Measurements from ENCODE around the gene NCF4. TPM values are rescaled to one million over a fixed set of nuclear protein-coding genes. Genes with fewer than 3 reads are reported as not detected.

NCF4 gene
- total RNA-seq = 0.17 TPM in 1 of 2 replicates, not detected in the other

DNA sequence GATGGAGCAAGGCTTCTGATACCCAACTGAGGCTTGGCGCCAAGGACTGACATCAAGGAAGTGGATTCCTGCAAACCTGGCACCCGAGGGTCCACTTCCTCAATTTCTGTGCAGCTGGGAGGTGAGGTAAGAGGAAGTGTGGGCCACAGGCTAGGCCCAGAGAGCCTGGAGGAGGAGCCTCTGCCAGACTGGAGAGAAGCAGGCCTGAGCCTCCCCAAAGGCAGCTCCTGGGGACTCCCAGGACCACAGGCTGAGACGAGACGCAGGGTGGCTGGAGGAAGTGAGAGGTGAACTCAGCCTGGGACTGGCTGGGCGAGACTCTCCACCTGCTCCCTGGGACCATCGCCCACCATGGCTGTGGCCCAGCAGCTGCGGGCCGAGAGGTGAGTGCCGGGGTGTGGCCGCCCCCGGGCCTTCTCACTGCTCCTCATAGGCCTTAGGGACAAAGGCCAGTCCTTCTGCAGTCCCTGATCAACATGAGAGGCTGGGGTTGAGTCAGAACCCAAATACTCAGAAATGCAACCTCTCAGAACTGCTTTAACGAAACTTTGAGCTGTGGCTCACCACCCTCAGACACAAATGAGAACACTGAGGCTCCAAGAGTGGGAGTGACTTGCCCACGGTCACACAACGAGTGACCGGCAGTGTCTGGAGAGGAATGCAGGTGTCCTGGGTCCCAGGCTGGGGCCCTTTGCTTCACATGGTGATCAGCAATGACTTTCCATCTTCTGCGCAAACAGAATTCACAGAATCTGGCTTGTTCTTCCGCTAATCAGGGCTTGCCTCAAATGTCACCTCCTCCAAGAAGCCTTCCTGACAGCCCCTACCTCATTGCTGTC is at the start of gene NCF4:
TSS of gene NCF4 (plus strand) at position 186 of the 839 bp plus-strand sequence. CDS start at position 352, 166 bp downstream.
- DNase-seq = no peak

DNA sequence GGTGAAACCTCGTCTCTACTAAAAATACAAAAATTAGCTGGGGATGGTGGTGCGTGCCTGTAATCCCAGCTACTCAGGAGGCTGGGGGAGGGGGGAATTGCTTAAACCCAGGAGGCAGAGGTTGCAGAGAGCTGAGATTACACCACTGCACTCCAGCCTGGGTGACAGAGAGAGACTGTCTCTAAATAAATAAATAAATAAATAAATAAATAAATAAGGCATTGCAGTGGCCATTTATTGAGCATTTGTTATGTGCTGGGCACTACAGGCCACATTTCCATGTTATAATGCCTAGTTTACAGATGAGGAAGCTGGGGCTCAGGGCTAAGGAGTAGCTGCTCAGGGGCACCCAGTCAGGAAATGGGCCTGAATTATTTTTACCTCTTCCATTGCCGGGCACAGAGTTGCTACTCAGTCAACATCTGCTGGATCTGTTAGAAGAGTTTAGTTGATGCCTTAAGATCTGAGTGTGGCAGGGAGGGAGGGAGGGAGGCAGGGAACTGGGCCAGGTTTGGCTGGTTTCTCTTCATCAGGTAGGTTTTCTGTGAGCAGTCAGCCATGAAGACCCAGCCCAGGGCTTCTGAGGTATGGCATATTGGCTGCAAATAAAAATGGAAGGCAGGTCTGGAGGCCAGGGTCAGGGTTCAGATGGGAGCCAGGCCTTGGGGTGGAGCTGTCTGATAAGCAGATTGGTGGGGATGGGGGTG is 49.6 kb upstream of the NCF4 start:
- DNase-seq = no peak

DNA sequence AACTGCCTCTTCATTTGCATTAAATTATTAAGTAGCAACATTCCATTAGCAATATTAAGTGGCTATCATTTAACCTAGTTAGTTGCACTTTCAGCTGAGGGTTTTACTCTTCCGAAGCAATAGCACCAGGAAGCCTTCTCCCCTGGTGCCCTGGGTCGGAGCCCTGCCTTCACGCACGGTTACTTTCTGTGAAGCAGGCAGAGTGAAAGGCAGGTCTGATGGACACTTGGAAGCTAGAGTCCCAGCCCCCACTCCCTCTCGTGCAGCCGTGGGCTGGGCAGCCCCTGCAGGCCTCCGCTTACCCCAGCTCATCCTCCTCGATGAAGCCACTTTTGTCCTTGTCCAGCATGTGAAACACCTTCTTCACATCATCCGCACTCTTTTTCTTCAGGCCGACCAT is 46.0 kb upstream of the NCF4 start:
- no peak for DNase-seq

DNA sequence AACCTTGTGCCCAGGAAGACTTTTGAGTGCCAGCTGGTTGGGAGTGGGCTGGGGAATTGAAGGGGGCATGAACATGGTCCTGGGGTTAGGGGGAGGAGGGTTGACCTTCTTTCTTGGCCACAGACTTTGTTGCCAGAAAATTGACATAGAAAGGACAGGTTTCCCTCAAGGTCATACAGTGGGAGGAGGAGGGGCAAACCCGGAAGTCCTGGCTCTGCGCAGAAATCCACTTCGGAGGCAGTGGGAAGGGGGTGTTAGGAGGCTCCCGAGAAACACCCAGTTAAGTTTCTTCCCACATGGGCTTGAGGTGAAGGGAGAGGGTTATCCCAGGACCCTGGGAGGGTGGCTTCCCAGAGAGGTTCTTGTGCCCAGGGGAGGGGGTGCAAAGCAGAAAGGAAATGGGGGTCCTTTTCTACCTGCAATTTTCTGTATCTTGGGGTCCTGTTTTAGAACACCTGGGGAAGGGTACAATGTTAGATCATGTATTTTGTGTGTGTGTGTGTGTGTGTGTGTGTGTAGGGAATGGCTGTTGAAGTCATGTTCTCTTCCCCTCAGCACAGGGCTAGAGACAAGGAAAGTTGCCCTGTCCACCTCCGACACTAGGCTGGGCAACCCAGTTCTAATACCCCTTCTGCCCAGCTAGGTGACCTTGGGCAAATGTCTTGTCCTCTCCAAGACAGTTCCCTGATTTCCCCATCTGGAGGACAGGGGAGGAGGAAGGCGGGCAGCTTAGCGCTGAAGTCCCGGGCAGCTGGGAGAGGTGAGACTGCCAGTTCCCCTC is 45.1 kb upstream of the NCF4 start:
- DNase-seq = no peak

DNA sequence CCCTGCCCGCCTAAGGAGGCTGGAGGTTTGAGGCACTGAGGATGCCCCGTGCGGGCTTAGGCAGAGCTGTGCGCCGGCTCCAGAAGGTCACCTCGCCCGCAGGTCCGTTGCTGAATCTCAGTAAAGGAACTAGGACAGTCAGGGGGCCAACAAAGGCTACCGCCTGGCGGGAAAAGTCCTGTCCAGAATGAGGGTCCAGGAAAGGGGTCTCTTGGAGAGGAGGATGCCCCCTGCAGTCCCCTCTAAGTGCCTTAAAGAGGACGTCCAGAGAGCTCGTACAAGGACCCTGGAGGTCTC is 44.5 kb upstream of the NCF4 start:
- DNase-seq = no peak

DNA sequence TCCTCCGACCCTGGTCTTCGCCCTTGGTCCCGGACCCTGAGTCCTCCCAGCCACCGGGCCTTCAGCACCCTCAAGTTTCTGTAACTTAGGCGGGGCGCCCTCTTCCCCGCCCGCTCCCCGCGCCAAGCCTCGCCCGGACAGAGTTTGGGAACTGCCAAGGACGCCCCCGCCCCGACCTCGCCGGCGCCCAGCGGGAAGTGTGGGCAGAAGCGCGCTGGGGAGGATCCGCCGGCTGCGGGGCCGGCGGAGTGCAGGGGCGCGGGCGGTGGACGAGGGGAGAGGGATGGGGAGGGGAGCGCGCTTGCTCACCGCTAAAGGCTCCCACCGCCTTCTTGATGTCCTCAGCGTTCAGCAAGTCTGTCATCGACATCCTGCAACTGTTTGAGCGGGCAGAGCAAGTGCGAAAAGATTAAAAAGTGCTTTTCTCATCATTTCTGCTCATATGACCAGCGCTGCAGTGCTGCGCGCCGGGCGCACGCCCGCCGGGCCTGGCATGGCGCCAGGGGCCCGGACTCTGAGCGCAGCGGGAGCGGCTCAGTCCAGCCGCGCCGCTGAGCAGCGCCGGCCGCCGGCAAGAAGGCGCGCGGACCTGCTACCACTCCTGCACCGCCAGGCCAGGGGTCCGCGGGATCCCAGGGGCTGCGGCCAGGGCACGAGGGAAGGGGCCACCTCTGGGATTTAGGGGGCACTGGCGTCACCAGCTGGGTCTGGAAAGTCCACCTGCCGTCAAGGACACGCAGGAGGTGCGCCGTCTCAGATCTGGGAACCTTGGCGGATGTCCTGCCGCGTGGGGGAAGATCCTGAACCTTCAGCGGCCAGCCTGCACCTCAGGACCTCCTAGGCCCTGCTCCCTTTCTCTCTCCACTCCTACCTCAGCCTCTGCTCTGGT is 43.9 kb upstream of the NCF4 start, which contains the start of gene PVALB:
TSS of gene PVALB (minus strand) at position 400 of the 889 bp plus-strand sequence. CDS start at position 370, 30 bp downstream.
- DNase-seq = peak; percentile 65

DNA sequence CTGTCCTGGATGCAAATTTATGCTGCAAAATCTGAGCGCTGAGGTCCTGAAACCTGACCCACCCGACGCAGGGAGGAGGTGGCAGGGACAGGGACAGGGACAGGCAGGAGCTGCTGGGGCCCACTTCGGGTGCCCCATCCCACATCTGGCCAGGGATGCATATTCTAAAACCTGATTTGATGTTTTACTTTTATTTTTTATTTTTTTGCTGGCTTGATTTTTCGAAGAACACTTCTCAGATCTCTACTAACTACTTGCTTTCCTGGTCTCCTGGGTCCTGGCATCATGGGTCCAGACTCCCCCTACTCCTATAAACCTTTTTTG is 43.3 kb upstream of the NCF4 start:
- no peak for DNase-seq

DNA sequence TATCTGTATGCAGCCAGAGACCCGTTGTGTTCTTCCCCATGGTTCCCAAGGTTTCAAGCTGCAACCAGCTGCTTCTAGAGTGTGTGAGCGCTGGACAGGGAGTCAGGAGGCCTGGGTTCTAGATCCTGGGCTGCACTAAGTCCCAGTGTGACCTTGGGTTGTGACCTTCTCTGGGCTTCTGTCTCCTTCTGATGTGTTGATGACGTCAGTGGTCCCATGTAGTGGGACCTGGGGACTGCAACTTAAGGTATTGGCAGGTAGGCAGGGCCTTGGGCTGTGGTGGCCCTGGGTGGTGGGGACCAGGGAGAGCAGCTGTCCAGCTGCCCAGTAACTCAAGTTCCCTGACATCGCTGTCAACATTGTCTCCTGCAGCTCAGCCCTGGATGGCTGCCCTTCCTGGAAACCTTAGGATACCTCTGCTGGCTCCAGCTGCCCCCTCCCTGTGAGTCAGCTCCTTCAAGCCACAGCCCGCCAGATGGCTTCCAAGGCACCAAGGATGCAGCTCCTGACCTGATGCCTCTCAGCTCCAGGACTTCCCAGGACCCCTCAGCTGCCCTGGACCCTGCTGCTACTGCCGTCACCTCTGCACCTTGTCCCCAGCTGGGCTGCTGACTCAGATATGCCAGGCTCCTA is 42.7 kb upstream of the NCF4 start:
- no peak for DNase-seq

DNA sequence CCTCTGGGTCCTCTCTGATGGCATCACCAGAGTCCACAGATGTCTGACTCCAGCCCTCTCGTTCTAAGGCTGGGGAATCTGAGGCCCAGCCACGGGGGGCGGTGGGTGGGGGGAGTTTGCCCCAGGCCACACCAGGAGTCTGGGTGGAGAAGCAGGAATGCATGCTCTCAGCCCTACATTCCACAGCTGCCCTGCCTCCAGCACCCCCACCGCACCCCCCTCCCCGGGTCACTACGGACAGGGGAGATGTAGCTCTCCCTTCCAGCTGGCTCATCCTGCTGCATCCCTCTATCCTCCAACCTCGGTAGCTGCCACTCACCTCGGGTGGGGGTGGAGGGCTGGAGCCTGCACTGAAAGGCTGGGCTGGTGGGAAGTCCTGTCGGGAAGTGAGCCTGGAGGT is 41.7 kb upstream of the NCF4 start:
- DNase-seq = no peak

DNA sequence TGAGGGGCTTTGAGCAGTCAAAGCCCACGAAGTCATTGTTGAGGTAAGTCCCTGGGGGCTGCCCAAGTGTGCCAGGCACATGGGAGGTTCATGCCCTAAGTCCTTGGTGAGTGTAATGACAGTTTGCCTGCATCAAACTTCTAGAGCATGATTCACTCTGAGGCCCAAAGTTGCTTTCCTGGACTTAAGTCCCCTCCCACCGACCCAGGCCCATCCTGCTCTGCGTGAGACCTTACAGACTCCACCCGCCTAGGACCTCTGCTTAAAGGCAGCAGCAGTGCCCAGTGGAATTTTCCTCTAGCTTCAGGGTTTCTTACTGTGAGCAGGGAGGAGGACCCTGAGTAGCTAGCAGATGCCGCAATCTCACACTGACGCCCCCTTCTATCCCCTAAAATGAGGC is 38.2 kb upstream of the NCF4 start:
- DNase-seq = peak; percentile 28

DNA sequence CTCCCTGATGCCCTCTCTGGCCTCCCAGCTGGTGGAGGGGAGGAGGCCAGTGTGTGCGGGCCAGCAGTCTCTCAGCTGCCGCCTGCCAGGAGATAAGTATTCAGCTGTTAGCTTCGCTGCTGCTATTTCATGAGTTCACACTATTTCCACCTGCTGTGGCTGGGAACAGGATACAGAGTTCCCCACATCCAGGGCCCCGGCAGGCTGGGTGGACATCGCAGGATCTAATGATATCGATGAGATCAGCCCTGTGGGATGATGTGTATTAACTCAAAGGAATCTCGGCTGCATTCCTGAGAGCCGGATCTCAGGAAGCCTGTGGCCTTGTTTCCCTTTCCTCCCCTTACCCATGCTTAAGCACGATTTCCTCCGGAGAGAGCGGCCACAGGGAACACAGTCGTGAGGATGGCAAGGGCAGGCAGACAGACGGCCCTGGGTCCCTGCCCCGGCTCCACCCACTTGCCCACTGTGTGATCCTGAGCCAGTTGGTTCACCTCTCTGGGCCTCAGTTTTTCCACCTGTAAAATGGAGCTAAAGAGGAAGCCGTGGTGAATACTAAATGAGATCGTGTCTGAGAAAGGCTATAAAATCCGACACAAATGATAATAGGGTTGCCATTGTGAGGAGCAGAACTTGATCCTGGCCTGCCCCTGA is 37.5 kb upstream of the NCF4 start:
- peak; percentile 92 for DNase-seq

DNA sequence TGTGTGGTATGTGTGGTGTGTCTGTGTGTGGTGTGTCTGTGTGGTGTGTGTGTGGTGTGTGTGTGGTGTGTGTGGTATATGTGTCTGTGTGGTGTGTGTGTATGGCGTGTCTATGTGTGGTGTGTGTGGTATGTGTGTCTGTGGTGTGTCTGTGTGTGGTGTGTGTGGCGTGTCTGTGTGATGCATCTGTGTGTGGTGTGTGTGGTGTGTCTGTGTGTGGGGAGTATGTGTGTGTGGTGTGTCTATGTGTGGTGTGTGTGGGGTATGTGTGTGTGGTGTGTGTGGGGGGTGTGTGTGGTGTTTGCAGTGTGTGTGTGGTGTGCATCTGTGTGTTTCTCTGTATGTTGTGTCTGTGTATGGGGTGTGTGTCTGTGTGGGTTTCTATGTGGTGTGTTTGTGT is 36.2 kb upstream of the NCF4 start:
- no peak for DNase-seq

DNA sequence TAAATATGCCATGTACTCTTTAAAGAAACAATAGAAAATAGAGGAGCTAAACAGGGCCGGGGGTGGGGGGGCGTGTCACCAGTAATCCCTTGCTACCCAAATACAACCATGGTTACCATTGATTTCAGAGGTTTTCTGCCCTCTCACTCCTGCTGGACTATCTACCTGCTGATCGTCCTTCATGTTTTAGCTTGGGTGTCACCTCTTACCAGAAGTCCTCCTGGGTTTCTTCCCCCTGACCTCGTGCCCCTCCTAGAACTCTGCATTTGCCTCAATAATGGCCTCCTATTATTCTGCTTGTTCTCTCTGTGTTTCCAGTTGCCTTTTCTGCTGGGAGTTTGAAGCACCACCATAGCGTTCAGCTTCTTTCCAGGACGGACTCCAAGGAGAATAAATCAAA is 34.5 kb upstream of the NCF4 start:
- DNase-seq = no peak

DNA sequence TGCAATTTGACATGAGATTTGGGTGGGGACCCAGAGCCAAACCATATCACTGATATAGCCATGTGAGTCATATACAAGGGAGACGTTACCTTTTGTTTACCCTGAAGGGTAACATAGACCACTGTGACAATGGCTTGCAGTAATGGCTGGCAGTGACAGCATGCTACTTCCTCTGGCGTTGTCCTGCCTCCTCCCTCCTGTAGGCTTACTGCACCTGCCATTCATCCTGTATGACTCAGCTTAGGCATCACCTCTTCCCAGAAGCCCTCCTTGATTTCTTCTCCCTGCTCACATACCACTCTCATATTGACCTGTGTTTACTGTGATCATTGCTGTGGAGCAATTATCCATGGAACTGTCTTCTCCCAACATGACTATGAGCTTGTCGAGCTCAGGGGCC is 32.0 kb upstream of the NCF4 start:
- DNase-seq = no peak

DNA sequence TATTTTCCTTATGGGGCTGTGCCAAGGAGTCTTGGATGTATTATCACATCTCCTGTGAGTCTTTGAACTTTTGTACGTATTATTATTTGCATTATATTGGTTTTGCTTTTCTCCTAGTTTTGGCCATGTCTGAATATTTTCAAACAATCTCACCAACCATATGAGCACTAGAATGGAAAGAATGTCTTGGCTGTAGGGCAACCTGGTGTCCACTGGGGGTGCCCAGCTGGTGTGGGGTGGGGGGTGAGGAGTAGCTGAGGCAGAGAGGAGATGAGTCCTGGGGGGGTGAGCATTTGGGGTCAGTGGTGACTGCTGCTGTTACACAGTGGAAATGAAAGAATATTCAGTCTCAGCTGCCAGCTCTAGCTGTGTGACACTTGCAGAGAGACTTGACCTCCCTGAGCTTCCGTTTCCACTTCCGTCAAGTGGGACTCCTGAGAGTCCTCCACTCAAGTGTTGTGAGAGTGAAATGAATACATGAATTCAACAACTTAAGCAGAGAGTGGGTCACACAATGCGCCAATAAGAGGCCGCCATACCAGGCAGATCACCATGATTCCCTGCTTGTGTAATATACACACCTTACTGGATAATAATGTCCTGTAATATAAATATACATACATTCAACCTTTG is 31.3 kb upstream of the NCF4 start:
- DNase-seq = no peak

DNA sequence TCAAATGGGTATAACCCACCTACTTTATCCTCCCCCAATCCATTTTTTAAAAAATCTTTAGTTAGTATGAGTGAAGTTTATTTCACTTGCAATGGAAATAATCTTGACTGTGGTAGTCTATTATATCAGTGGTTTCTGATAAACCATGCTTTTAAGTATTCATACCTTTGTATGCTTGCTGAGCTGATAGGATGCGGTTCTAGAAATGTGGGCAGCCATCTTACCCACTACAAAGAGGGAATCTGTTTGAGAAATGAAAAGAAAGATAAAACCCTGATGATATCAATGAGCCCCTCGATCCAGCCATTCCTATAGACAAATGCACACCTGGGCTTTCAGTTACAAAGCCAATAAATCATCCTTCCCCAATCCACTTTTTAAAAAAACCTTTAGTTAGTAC is 30.2 kb upstream of the NCF4 start:
- no peak for DNase-seq

DNA sequence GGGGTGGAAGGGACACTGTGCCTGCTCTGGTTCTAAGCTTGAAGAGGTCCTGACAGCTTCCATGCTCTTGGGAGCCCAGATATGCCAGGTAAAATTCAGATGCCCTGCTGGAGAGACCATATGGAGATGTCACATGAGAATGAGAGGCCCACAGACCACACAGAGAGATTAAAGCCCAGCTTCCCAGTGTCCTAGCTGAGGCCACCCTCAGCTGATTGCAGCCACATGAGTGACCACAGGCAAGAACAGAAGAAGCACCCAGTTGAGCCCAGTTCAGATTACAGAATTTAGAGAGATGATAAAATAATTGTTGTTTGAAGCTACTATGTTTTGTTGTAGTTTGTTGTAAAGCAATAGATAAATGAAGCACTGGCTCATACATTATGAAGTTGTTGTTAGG is 29.6 kb upstream of the NCF4 start:
- DNase-seq = no peak

DNA sequence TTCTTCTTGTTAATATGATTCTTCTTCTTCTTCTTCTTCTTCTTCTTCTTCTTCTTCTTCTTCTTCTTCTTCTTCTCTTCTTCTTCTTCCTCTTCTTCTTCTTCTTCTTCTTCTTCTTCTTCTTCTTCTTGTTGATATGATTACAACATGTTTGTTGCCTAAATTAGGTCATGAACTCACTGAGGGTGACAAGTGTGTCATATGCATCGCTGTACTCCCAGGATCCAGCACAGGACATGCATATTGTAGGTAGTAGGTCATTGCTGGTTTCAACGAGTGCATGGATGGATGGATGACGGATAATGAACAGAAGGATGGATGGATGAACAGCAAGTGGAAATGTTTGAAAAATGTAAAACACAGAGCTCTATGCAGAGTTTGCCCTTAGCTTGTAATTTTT is 29.1 kb upstream of the NCF4 start:
- DNase-seq = no peak

DNA sequence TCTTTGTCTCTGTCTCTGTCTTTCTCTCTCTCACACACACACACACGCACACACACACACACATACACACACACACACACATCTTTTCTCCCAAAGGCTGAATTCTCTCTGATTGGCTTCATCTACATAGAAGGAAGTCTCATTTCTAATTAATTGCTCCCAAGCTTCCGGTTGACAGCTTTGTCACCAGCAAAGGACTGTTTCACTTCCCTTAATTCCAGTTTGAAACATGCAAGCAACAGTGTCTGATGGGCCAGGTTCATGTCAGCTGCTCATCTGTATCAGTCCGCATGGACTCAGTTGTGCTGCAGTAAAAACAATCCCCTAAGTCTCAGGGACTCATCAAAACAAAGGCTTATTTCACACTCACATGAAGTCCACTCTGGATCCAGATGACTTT is 27.7 kb upstream of the NCF4 start:
- no peak for DNase-seq

DNA sequence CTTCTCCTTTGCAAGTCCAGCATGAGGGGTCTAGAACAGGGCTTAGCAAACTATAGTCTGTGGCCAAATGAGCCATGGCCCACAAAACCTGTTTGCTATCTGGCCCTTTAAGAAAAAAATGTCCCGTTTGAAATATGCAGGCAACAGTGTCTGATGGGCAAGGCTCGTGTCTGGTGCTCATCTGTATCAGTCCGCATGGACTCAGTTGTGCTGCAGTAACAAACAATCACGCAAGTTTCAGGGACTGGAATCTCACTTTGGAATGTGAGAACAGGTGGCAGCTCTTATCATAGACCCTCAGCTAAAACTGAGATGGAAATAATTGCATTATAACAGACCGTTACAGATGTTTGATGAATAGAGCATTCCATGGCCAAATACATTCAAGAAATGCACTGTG is 24.9 kb upstream of the NCF4 start:
- DNase-seq = no peak

Data from dermis blood vessel endothelial cell (primary cell).